NT2/D1 (cell line): ENCODE data around the gene GOLGA3.

Experiments
- DNase-seq: peaks from one replicate; pipeline ENCODE4 v3.0.0-alpha.2; 2011; ENCODE audit warnings: low read depth, low spot score
- H3K27me3 ChIP-seq: 2 replicates; pipeline ENCODE4 v1.6.0; 2011; ENCODE audit warnings: mild to moderate bottlenecking; ENCODE audit not compliant: insufficient read length, insufficient read depth
- H3K36me3 ChIP-seq: 2 replicates; pipeline ENCODE4 v1.6.1; 2011; ENCODE audit warnings: mild to moderate bottlenecking, low read length, mixed read lengths; ENCODE audit not compliant: insufficient read depth, insufficient read length
- H3K4me1 ChIP-seq: 2 replicates; pipeline ENCODE4 v1.5.1; 2011; ENCODE audit not compliant: insufficient read depth, insufficient read length
- H3K4me3 ChIP-seq: 2 replicates; pipeline ENCODE4 v1.5.1; 2011; ENCODE audit warnings: low read depth; ENCODE audit not compliant: insufficient read length
- H3K9ac ChIP-seq: 2 replicates; pipeline ENCODE4 v1.6.0; 2011; ENCODE audit warnings: low read depth; ENCODE audit not compliant: insufficient read length
- H3K9me3 ChIP-seq: 2 replicates; pipeline ENCODE4 v1.5.1; 2011; ENCODE audit warnings: mild to moderate bottlenecking, low read length; ENCODE audit not compliant: insufficient read depth
- SUZ12 ChIP-seq: IDR thresholded peaks from 2 replicates; pipeline ENCODE4 v1.6.1; 2011; ENCODE audit not compliant: insufficient read length, insufficient read depth; ENCODE audit errors: extremely low read depth
- YY1 ChIP-seq: IDR thresholded peaks from 2 replicates; pipeline ENCODE4 v1.6.1; 2011; ENCODE audit not compliant: insufficient read length, insufficient read depth
- ZNF274 ChIP-seq: IDR thresholded peaks from 2 replicates; pipeline ENCODE4 v1.6.1; 2011; ENCODE audit warnings: mild to moderate bottlenecking, low read depth, low read length

The GOLGA3 gene

DNA sequence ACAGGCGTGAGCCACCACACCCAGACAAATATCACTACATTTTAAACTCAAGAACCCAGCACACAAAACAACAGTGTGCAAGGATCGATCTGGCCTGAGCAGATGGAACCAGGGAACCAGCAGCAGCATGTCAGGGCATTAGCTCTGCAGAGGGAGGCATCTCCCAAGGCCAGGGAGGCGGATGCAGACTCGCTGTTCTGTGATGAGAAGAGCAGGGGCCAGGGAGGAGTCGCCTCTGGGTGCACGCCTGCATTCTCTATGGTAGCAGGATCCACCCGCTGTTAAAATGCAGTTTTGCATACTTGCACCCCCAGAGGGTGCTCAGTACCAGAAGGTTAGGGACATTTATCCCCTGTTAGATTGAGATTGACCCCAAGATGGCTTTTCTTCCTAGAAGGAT lies 100.2 kb downstream of the GOLGA3 start:
- Histone ChIP-seq H3K36me3 (peaks cover 97% of the 10 kb centered on the region), H3K27me3 (no peaks in the 10 kb centered on the region), H3K4me3 (no peak overlapping the region), H3K9me3 (peaks cover 16% of the 10 kb centered on the region; the same call in 1 of the 2 replicates), H3K4me1 (no peaks in the 10 kb centered on the region), H3K9ac (no peak overlapping the region)
- TF ChIP-seq ZNF274: no peak
- TF ChIP-seq SUZ12: no peak
- TF ChIP-seq YY1: no peak
- DNase-seq: no peak

DNA sequence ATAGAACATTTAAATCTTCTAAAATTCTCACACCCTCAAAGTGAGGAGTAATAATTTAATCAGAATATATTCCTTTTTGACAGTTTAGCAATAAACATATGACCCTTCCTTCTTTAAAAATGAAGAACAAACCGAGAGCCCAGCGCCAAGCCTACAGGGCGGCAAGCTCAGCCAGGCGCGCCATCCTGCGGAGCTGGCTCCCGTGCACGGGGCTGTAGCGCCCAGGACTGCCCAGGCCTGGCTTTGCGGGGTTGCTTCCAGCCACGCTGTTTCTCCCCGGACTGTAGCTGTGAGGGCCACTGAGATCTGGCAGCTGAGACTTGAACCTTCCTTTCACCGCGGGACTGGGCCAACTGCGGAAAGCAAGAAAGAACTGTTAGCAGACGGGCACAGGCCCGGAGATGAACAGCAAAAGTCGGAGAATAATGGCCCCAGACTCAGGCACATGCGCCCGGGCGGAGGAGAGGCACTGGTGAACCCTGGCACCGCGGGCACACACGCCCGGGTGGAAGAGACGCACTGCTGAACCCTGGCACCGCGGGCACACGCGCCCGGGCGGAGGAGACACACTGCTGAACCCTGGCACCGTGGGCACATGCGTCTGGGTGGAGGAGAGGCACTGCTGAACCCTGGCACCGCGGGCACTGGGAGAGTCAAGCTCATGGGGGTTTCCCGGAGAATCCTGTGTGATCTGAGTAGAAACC lies 101.4 kb downstream of the GOLGA3 start:
- H3K27me3 ChIP-seq: no peaks in the 10 kb centered on the region
- H3K4me3 ChIP-seq: no peak overlapping the region
- TF ChIP-seq YY1: no peak
- TF ChIP-seq ZNF274: no peak
- TF ChIP-seq SUZ12: no peak
- H3K9me3 ChIP-seq: peaks cover 16% of the 10 kb centered on the region; the same call in 1 of the 2 replicates
- no peaks in the 10 kb centered on the region for H3K4me1 ChIP-seq
- H3K9ac ChIP-seq: no peak overlapping the region
- no peak for DNase-seq
- H3K36me3 ChIP-seq: peaks cover 96% of the 10 kb centered on the region

DNA sequence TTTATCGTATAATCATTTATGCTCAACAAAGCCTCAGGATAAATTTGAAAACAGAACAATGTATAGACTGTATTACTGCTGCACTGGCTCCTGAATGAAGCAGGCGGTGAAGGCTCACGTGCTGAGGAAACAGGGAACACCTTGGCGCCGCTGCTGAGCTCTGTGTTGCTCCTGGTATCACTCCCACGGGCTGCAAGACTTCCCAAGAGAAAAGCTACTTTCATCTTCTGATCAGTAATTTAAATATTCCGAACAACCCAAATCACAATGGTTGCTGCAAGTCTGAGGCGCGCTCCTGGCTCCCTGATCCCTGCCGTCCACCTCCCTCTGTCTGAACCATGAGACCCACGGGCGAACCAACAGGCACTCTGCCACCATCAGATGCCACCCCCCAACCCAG lies 102.3 kb downstream of the GOLGA3 start:
- H3K27me3 ChIP-seq: no peaks in the 10 kb centered on the region
- H3K9ac ChIP-seq: no peak overlapping the region
- H3K4me3 ChIP-seq: no peak overlapping the region
- H3K4me1 ChIP-seq: no peaks in the 10 kb centered on the region
- peaks cover 94% of the 10 kb centered on the region for H3K36me3 ChIP-seq
- no peak for DNase-seq
- TF ChIP-seq SUZ12 (no peak), YY1 (no peak), ZNF274 (no peak)
- peaks cover 16% of the 10 kb centered on the region; the same call in 1 of the 2 replicates for H3K9me3 ChIP-seq

GRCh38 chr12:132724506-132725241 lies 104.0 kb downstream of the GOLGA3 start:
- no peak for DNase-seq
- no peaks in the 10 kb centered on the region for H3K27me3 ChIP-seq
- no peak overlapping the region for H3K9ac ChIP-seq
- no peak for TF ChIP-seq SUZ12
- TF ChIP-seq ZNF274: no peak
- TF ChIP-seq YY1: no peak
- peaks cover 92% of the 10 kb centered on the region for H3K36me3 ChIP-seq
- peaks cover 2% of the 10 kb centered on the region; the same call in 1 of the 2 replicates for H3K9me3 ChIP-seq
- H3K4me1 ChIP-seq: no peaks in the 10 kb centered on the region
- H3K4me3 ChIP-seq: no peak overlapping the region

DNA sequence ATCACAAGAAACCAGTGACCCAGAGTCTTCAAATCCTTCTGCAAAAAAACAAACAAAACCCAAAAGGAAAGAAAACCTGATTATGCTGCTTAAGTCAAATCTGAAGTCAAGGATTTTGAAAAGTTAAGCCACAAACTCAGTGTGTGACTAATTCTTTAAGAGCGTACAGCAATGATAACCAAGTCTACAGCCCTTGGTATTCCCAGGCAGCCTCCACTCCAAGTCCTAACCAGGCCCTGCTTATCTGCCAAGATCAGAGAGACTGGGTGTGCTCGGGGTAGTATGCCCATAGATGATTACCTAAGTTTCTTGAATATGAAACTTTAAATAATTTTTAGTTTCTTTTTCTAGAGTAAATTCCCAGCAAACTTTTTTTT lies 104.9 kb downstream of the GOLGA3 start:
- Histone ChIP-seq H3K9me3 (no peaks in the 10 kb centered on the region), H3K9ac (no peak overlapping the region), H3K4me3 (no peak overlapping the region), H3K4me1 (peaks cover 3% of the 10 kb centered on the region), H3K27me3 (no peaks in the 10 kb centered on the region), H3K36me3 (peaks cover 95% of the 10 kb centered on the region)
- TF ChIP-seq SUZ12 (no peak), YY1 (no peak), ZNF274 (no peak)
- no peak for DNase-seq

DNA sequence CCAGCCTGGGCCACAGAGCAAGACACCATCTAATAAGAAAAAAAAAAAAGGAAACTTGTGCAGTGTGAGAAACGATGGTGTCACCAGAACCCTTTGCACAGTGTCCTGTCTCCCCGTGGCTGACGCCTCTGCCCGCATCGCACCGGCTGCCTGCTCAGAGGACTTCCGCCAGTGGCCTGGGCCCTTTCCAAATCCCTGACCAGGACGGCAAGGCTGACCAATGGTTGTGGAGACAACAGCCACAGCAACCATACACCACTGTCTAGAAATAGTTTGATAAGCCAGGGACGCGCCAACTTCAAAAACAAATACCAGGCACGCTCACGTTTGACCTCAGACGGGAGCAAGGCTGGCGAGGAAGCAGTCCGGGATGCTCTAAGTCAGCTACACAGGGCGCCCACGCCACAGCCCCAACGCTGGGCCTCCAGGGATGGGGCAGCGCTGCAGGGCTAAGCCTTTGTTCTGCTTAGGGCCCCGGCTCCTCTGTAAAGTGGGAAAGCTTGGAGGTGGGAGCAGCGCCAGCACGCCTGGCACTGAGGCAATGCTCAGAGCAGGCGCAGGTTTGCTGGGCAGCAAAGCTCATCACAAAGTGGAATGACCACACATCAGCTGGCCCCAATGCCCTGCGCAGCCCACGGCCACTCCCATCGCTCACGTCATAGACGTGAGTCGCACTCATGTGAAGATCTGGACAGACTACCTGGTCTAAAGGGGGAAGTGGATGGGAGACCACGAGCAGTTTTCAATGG lies 105.5 kb downstream of the GOLGA3 start:
- TF ChIP-seq SUZ12: no peak
- TF ChIP-seq YY1: no peak
- no peak for TF ChIP-seq ZNF274
- H3K9ac ChIP-seq: no peak overlapping the region
- H3K9me3 ChIP-seq: no peaks in the 10 kb centered on the region
- no peaks in the 10 kb centered on the region for H3K27me3 ChIP-seq
- H3K4me1 ChIP-seq: peaks cover 6% of the 10 kb centered on the region
- DNase-seq: no peak
- H3K36me3 ChIP-seq: peaks cover 92% of the 10 kb centered on the region
- H3K4me3 ChIP-seq: no peak overlapping the region
